Retinal pigment epithelial cell (primary cell): ENCODE results near the gene CCR3.

ENCODE experiments used
- DNase-seq: peaks from one replicate; pipeline ENCODE4 v3.0.0-alpha.2; 2010; ENCODE audit warnings: low read depth
- H3K4me3 ChIP-seq: 2 replicates; pipeline ENCODE4 v1.5.1; 2011; ENCODE audit warnings: mild to moderate bottlenecking, low read length, control low read depth, moderate library complexity
- TF ChIP-seq, protein P1 (sequence below): conservative IDR thresholded peaks from 2 replicates; pipeline ENCODE4 v1.5.1; 2011; ENCODE audit warnings: low read depth, low read length, control low read depth, inconsistent platforms

CCR3 gene

DNA sequence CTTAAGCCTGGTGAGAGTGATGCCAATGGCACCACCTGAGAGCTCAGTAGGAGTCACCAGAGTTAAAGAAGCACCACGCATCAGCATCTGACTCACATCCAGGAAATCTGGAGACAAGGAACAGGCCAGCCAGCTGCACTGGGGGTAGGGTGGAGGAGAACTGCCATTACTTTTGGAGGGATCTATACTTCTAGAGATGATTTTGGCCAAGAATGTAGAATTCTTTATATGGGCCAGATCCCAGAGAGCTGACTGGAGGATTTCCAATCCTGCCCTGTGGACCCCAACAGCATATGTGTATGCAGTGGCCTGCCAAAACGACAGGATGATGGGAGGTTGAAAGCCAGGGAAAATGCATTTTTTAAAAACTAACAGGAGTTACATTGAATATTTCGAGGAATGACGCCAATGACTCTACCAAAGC lies 29.8 kb downstream of the CCR3 start:
- TF ChIP-seq, protein P1, sequence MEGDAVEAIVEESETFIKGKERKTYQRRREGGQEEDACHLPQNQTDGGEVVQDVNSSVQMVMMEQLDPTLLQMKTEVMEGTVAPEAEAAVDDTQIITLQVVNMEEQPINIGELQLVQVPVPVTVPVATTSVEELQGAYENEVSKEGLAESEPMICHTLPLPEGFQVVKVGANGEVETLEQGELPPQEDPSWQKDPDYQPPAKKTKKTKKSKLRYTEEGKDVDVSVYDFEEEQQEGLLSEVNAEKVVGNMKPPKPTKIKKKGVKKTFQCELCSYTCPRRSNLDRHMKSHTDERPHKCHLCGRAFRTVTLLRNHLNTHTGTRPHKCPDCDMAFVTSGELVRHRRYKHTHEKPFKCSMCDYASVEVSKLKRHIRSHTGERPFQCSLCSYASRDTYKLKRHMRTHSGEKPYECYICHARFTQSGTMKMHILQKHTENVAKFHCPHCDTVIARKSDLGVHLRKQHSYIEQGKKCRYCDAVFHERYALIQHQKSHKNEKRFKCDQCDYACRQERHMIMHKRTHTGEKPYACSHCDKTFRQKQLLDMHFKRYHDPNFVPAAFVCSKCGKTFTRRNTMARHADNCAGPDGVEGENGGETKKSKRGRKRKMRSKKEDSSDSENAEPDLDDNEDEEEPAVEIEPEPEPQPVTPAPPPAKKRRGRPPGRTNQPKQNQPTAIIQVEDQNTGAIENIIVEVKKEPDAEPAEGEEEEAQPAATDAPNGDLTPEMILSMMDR: no peak
- no peak for DNase-seq
- H3K4me3 ChIP-seq: no peak overlapping the region

DNA sequence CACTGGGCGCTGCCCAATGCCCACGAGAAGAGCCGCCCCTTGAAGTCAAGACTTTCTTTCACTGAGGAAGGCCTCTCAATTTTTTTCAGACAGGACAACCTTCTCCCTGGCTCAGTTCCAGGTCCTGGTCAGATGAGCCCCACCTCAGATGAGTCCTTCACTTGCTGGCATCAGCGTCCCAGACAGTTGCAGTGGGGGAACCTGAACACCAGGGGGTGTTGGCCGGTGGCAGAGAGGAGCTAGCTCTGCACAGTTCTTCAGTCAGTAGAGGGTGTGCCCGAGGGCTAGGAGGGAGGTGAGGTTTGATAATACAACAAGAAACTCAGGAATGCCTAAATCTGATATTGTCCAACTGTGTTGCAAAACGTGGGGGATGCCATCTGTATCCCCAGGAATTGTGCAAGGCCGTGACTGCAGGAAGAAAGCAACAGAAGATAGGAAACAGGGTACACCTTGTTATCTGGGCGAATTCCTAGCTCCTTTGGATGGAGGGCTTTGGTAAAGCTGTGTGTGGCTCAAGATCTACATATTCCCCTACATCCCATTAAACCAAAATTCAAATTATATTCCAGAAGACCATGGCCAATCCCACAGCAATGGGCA lies 34.3 kb downstream of the CCR3 start:
- TF ChIP-seq, protein P1: peak; percentile 66
- no peak for DNase-seq
- no peak overlapping the region for H3K4me3 ChIP-seq

DNA sequence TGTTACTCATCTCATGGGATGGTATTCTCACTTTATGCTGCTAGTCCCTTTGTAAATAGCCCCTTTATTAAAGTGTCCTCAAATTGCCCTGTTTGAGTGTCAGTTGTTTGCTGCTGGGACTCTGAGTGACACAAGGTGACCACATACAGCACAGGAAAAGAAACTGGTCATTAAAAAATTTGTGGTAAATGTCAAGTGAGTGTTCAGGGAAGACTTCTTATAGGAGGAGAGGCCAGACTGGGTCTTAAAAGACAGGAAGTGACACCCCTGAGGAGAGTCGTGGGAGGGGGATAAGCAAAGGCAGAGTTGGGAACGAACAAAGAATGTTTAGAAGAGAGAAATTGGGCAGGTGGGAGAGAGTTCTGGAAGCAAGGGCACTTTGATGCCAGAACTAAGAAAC lies 35.2 kb downstream of the CCR3 start:
- DNase-seq: no peak
- TF ChIP-seq, protein P1: no peak
- H3K4me3 ChIP-seq: no peak overlapping the region

DNA sequence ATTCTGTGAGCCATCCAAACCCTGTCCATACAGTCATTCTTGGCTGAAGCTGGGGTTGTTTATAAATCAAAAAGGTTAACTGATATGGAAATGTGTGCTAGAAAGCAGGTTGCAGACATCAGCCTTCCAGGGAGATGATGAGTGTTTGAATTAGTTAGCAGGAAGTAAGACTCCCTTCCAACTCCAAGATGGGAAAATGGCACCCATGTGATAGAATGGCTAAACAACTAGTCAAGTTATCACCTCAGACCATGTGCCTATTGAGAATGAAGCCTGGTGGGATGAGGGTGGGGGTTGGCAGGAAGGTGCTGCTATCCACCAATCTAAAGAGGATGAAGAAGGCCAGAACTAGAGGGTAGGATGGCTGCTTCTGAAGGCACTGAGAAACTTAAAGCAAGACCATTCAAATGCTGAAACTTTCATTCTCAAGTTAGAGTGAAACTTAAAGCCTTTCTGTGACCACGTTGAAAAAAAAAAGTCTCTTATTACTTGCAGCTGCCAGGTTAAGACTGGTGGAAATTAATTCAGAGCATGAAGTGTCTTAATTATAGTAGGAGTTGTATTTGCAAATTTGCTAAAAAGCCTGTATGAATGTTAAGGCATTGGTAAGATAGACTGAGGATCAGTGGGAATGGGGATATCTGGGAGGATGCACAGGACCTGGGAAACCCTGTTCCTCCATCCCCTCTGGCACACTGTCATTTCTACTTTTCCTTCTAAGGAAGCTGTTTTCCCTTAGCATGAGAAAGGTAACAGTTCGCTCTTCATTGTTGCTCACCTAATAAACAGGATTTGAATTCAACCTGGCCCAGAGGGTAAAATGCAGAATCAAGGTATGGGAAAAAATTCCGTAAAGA lies 36.8 kb downstream of the CCR3 start:
- no peak for DNase-seq
- TF ChIP-seq, protein P1: no peak
- H3K4me3 ChIP-seq: no peak overlapping the region

DNA sequence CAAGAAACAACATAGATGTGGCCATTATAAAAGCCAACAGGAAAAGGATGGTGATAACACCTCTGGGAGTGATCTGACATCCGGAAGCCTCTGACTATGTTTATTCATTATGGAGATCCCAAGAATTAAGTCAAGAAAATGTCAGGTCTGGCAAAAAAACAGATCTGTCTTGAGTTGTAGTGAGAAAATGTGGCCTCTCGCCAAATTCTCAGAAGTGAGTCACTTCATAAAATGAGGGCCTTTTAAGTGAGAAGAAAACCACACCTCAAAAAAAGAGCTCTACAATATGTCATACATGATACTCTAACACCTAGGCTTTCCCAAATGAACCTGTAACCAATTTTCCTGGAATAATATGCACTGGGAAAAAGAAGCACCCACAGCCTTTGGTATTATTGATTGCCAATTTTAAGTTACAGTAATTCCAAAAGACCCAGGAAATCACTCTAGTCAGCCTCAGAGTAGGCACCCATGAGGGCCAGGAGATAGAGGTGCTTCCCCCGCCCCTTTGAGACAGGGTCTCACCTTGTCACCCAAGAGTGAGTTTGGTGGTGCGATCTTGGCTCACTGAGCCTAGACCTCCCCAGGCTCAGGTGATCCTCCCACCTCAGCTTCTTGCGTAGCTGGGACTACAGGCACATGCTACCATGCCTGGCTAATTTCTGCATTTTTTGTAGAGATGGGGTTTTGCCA lies 38.0 kb downstream of the CCR3 start:
- TF ChIP-seq, protein P1: no peak
- H3K4me3 ChIP-seq: no peak overlapping the region
- DNase-seq: peak; percentile 48

DNA sequence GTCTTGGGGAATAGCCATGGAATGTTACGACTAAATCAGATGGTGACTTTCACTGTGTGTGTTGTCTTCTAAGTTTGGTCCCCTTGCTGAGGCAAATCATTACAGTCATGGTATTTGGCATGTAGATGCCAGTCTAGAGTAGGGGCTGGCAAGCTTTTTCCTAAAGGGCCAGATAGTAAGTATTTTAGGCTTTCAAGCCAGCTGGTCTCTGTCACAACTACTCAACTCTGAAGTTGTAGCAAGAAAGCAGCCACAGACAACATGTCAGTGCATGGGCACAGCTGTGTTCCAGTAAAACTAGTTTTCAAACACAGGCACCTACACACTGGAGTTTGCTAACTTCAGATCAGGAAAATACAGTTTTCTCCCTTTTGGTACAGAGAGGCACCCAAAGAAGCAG lies 39.3 kb downstream of the CCR3 start:
- TF ChIP-seq, protein P1: no peak
- no peak for DNase-seq
- H3K4me3 ChIP-seq: no peak overlapping the region
